GM19025 (cell line): Measurements from ENCODE around the gene PTGIR.

ENCODE experiments used
- ATAC-seq: cut with Tn5 transposase; IDR thresholded peaks from one replicate; pipeline ENCODE4 v1.9.1; 2021; ENCODE audit warnings: mild to moderate bottlenecking, low read depth, moderate library complexity; ENCODE audit not compliant: unreplicated experiment

PTGIR gene, protein sequence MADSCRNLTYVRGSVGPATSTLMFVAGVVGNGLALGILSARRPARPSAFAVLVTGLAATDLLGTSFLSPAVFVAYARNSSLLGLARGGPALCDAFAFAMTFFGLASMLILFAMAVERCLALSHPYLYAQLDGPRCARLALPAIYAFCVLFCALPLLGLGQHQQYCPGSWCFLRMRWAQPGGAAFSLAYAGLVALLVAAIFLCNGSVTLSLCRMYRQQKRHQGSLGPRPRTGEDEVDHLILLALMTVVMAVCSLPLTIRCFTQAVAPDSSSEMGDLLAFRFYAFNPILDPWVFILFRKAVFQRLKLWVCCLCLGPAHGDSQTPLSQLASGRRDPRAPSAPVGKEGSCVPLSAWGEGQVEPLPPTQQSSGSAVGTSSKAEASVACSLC

DNA sequence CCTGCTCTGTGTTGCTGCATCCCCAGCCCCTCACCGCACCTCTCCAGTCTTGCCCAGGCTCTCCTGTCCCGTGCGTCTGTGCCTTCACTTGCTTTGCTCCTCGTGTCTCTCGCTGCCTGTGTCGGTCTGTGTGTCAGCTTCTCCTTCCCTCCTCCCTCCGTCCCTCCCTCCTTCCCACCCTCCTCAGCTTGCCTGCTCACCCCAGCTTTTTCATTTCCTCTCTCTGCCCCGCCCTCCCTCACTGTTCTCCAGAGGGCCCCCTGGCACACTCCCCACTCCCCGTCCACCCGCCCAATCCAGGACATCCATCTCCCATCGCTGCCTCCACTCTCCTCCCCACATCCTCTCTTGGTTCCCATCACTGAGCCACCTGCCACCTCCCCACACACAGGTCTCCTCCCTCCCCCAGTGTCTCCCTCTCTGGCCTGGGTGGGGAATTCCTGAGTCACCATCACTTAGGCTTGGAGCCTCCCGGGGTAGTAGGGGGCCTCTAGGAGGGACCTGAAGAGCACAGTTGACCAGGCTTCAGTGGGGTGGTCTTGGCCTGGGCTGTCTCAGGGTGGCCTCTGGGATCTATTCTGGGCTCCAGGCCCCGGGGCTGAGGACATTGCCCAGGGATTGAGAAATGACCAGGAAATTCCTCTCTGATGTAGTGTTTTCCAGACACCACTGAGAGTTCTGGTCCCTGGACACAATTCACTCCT lies at the start of gene PTGIR:
Gene PTGIR (minus strand): TSS at position 132 of the 704 bp plus-strand sequence. CDS start 864 bp downstream, outside the sequence.
- ATAC-seq, result no peak

DNA sequence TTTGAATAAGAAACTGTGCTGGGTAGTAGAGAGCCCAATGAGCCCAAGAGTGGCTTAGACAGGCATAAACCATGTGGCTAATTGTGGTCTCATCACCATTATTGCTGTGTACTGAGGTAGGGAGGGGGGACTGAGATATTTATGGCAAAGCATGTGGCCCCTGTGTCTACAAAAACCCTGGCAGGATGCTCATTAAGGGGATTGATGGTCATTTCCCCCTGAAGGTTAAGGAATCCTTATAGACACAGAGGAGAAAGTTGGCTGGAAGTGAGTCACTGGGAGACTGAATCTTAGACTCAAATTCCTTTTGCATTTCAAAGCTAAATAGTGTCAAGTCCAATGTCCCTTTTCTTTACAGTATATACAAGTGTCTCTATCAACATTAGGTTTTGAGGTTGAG lies 45.9 kb upstream of the PTGIR start:
- no peak for ATAC-seq

DNA sequence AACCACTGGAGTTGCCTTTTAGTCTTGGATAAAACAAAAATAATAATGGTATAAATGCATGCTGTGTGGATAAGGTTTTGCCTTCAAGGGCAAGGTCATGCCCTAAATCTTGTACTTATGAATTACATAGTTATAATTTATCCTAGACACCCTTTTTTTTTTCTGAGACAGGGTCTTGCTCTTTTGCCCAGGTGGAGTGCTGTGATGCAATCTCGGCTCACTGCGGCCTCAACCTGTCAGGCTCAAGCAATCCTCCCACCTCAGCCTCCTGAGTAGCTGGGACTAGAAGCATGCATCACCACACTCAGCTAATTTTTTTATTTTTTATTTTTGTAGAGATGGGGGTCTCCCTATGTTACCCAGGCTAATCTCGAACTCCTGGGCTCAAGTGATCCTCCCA lies 43.8 kb upstream of the PTGIR start:
- ATAC-seq, result no peak

DNA sequence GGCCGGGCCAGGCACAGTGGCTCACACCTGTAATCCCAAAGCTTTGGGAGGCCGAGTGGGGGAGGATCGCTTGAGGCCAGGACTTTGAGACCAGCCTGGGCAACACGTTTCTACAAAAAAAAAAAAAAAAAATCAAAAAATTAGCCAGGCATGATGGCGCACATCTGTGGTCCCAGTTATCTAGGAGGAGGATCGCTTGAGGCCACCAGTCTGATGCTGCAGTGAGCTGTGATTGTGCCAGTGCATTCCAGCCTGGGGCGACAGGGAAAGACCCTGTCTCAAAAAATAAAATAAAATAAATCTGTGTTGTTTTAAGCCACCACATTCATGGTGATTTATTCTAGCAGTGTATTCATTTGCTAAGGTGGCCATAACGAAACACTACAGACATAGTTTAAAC lies 40.2 kb upstream of the PTGIR start:
- no peak for ATAC-seq

DNA sequence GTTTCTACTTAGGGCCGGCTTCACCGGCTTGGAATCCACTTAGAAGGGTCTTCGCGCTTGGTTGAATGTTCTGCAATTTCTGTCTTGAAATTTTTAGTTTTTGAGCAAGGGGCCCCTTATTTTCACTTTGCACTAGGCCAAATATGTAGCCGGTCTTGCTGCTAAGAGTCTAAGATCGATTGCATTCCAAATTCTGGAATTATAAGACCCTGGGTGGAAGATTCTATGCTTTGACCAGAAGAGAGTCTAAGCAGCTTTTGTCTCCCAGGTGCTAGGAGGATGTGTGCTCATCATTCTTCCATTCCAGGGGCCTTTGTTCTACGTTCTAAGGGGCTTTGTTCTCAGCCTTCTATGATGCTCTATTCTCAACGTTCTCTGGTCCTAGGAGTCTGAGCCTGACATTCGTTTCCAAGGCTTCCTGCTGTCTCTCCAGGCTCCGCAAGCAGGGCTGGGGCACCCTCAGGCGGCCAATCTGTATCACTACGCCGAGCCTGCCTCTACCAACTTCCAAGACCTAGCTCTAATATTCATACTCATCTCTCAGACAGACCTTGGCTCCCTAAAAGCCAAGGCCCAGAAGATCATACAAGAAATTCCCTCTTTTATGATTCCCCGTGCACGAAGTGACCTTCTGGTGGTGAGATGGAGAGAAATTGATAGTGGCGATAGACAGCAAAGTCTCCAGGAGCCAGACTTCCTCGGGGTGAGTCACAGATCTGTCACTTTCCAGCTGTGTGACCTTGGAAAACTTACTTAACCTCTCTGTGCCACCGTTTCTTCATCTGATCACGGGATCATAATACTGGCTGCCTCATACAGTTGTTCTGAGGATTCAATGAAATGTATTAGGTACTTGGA lies 37.1 kb upstream of the PTGIR start:
- ATAC-seq, result no peak

DNA sequence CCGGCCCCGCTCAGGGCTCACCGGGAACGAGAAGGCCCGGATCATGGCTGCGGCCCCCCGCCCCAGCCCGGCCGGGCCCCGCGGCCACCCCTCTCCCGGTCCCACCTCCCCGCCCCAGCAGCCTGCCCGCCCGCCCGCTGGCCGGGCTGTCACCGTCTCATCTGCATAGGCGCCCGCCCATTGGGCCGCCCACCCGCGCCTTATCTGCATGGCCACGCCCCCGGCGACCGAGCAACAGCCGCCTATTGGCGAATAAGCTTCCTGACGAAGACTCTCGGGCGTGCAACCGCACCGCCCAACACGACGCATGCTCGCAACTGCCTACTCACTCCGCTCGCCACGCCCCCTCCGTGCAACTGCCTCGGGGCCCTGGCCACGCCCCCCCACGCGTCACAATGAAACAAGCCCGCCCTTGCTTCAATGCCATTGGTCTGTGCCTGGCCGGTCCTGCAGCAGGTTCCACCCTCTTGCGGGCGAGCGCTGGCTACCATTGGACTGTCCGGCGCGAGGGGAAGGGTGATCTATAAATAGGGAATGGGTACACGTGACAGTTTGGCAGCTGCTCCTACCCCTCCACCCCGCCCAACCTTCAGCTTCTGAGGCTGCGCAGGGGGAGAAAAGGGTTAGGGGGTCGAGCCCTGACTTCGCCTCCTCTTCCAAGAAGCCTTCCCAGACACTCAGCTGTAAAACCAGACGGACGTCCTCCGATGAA lies 36.3 kb upstream of the PTGIR start, which contains the start of gene DACT3:
Gene DACT3 (minus strand): TSS at position 163 of the 712 bp plus-strand sequence. CDS start 118 bp downstream, at position 45.
- ATAC-seq, result peak; percentile 94

DNA sequence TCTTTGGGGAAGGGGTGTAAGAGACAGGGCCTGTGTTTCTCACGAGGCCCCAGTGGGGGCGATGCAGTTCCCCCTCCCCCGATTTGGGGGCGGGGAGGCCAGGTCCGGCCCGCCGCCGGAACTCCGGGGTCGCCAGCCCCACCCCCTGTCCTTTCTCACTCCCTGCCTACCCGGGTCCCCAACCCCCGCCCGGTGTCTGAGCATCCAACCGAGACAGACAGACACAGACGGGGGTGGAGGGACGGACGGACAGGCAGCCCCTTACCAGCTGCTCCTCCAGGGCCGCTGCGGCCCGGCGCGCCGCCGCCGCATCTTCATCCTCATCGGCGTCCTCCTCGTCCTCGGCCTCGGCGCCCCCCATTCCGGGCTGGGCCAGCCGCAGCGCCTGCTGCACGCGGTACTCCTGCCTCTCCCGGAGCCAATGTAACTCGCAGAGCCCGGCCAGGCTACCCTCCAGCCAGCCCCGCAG lies 35.7 kb upstream of the PTGIR start:
- no peak for ATAC-seq

DNA sequence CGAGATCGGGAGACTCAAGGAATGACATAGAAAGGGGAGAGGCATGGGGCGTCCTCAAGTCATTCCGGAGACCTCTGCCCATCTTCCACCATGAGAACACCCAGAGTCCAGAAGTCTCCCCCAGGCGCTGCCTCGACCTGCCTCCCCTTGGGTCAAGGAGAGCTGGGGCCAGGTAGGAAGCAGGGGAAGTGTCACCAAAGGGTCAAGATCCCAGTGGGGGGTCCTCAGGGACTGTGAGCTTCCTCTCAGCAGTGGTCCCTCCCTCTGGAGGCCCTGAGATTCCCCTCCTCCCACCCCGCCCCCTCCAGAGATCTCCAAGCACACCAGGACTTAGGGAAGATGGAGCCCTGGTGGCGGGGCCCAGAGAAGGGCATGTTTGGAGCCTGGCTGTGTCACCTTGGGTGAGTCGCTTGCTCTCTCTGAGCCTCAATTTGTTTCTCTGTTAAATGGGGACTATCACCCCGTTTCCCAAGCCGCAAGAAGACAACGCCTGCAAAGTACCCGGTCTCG lies 35.2 kb upstream of the PTGIR start:
- ATAC-seq, result no peak

DNA sequence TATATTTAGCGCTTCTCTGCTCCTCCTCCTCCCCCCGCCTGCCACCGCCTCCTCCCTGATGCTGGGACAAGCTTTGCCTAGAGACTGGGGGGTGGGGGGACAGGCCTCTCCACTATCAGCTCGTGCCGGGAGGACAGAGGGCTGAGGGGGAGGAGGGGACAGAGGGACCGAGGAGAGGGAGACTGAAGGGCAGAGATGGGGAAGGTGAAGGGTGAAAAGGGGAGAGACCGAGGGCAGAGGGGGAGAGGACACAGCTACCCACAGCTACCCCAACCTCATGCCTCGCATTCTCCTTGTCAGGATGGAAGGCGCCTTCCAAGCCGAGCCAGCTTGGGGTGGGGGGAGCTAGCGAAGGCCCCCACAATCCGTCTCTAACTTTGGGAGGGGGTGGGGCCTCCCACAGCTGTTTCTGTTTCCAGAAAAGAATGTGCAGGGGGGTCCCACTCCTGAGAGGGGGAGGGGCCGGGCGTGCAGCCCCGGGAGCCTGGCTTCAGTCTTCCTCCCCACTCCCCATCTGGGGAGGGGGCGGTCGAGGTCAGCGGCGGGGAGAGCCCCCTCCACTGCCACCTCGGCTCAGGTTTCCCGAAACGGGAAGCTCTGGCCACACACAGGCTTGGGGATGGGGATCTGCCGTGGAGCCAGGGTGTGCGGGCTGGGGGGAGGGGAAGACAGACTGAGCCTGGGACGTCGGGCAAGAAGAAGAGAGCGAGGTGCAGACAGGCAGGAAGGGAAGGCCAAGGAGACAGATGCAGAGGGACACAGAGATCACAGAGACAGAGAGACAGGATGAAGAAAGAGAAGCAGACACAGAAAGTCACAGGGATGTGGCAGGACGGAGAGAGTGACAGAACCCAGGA lies 34.5 kb upstream of the PTGIR start:
- ATAC-seq, result no peak

DNA sequence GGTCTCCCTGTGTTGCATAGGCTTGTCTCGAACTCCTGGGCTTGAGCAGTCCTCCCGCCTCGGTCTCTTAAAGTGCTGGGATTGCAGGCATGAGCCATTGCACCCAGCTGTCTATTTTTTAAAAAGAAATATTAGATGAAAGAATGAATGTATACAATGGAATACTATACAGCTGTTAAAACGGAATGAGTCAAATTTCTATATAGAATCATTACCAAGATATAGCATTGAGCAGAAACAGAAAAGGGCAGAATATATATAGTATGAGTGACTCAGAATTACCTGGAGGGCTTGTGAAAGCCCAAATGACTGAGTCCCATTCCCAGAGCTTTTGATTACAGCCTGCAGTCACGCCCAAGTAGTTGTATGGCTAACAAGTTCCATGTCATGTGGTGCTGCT lies 31.7 kb upstream of the PTGIR start:
- no peak for ATAC-seq

DNA sequence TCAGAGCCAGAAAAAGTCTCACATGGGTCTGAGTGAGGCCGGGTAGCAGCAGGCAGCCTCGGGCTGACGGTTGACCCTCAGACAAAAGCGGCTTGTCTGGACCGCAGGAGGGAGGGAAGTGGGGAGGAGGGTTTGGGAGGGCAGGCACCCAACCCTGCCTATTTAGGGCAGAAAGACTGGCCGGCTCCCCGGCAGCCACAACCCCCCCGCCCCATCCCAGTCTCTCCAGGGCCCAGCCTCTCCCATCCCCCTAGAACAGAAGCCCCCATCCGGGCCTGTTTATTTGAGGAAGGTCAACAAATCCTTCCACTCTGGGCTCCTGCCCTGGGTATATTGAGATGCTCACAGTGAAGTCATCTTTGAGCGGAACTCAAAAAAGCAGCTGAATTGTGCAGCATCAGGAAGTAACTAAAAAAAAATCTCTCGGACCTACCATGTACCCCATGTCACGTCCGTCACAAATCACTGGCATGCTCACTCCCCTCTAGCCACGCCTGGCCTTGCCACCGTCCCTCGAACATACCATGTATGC lies 29.8 kb upstream of the PTGIR start:
- ATAC-seq, result no peak

DNA sequence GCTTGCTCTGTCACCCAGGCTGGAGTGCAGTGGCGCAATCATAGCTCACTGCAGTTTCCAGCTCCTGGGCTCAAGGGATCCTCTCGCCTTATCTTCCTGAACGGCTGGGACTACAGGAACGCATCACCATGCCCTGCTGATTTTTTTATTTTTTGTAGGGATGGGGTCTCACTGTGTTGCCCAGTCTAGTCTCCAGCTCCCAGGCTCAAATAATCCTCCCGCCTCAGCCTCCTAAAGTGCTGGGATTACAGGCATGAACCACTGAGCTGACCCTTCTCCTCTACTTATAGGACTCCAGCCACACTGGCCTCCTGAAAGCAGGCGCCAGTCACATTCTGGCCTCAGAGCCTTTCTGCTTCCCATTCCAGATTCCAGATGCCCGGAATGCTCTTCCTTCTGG lies 25.6 kb upstream of the PTGIR start:
- ATAC-seq, result no peak

DNA sequence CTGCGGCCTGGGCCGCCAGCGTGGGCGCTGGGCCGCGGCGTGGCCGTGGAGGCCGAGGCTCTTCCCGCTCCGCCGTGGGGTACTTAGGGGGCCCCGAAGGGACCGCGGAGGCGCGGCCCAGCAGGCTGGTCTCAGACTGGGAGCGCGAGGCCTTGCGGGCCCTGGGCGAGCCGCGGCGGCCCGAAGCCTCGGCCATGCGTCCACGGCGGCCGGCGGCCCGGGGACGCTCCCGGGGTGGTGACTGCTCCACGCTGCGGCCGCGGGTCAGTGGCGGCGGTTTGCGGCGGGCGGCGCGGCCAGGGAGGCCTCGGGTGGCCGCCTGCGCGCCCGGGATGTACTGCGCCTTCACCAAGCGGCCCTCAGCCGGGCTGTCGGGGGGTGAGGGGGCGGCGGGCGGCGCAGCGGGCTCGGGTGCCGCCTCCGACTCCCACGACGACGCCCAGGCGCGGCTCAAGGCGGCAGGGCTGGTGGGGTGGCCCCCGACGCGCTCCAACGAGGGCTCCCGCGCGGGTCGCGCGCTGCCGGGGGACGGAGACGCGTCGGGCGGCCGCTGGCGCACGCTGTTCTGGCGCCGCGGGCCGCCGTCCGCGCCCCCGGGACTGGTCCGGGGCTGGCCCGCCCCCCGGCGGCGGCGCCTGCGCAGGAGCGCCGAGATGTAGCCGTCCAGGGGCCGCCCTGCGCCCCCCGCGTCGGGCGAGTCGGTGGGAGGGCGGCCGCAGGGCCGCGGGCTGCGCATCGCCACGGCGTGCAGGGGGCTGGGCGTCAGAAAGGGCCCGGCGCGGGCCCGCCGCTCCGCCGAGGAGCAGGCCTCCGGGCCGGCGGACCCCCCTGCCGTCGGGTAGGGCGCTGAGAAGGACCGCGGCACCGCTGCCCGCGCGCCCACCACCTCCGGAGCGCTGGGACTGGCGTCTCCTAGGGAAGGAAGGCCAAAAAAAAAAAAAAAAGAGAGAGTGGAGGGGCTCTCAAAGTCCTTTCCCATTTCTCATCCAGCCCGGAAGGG lies 24.4 kb upstream of the PTGIR start:
- ATAC-seq, result no peak

DNA sequence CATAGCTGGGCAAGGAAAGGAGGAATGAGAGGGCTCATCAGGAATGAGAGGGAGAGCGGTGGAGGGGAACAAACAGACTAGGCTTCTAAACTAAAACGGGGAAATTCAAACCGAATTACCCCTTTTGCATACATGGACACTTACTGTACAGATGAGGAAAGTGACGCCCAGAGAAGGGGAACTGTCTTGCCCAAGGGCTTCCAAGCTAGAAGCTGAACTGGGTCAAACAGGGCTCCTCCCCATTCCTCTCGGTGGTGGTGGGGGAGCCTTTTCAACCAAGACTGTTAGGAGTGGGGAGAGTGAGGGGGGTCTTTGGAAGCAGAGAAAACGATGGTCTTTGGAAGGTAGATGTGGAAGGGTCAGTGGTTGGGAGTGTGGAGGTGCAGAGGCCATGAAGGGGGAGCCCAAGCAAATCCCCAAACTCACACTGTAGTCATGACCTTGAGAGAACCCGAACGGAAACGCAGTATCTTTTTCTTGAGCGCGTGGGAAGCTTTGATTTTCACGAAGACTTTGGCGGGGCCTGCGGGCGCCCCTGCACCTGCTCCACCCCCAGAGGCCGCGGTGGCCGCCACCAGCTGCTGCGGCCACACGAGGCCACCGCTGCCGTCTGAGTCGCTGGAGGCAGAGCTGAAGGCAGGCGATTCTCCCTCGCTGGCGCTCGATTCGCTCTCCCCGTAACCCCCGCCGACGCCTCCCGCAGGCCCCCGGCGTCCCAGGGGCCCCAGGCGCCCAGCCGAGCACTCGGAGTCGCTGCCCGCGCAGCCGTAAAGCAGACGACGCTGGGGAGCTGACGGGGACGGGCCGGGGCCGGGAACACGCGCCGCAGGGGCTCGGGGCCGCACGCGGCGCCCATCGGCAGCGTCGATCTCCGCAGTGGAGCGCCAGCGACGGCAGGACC lies 23.4 kb upstream of the PTGIR start:
- ATAC-seq, result no peak

DNA sequence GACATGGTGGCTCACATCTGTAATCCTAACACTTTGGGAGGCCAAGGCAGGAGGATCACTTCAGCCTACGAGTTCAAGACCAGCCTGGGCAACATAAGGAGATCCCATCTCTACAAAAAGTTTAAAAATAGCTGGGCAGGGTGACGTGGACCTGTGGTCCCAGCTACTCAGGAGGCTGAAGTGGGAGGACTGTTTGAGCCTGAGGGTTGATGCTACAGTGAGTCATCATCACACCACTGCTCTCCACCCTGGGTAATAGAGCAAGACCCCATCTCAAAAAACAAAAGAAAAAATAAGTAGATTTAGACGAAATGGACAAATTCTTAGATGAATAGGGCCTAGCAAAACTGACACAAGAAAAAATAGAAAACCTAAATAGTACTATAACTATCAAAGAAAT lies 21.5 kb upstream of the PTGIR start:
- ATAC-seq, result no peak

DNA sequence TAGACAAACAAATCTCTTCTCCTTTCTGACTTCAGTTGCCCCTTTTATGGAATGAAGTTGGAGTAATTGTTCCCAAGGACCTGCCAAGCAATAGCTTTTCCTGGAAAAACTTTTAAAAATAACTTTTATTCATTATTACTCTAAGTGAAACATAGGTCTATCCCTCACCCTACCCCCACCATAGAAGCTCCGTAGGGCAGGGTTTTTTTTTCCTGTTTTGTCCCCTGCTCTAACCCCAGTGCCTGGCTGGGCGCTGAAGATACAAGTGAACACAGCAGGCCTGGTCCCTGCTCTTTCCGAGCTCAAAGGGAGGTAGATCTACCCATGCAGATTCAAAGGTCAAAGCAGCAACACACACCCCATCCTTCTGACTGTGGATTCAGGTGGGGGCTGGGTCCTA lies 19.8 kb upstream of the PTGIR start:
- ATAC-seq, result no peak

DNA sequence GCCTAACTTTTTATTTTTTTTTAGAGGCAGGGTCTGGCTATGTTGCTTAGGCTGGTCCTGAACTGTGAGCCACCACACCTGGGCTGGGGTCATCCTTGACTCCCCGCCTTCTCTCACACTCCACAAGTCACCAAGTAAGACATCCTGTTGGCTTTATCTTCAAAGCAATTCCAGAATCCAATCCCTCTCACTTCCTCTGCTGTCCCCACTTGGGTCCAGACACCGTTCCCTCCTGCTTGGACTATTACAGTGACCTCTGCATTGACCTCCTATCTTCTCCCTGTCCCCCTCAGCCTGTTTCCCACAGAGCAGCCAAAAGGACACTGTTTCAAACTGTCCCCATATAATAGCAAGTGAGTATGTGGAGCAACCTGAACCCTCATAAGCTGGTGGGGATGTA lies 15.8 kb upstream of the PTGIR start:
- no peak for ATAC-seq
